AG08395 (cell line): Measurements from ENCODE around the gene SELENOV.
"Not testable (repeated sequence)": the region's sequence is repeated elsewhere in the genome, so short reads cannot be mapped to it uniquely, and the experiment has no call there.

ENCODE experiments used
- DNase-seq: peaks from one replicate; pipeline ENCODE4 v3.0.0; 2012; ENCODE audit warnings: mixed read lengths, low spot score

Gene SELENOV

GRCh38 chr19:39514840-39515550 lies at the start of gene SELENOV:
Gene SELENOV (plus strand): TSS chr19:39515139. CDS start chr19:39515213, 74 bp downstream.
- DNase-seq: no peak

GRCh38 chr19:39465956-39466747 lies 48.8 kb upstream of the SELENOV start:
- DNase-seq: no peak

- no peak for DNase-seq
These were observed 47.0 kb upstream of the SELENOV start for GRCh38 chr19:39467941-39468340.

GRCh38 chr19:39469036-39469435 lies 45.9 kb upstream of the SELENOV start:
- DNase-seq: no peak

GRCh38 chr19:39469567-39469966 lies 45.4 kb upstream of the SELENOV start:
- no peak for DNase-seq

- DNase-seq: no peak
These were observed 44.1 kb upstream of the SELENOV start for GRCh38 chr19:39470724-39471339.

- no peak for DNase-seq
These were observed 43.0 kb upstream of the SELENOV start for GRCh38 chr19:39471756-39472536.

- DNase-seq: no peak
These were observed 42.0 kb upstream of the SELENOV start for GRCh38 chr19:39472746-39473442.

GRCh38 chr19:39473443-39473960 lies 41.4 kb upstream of the SELENOV start:
- DNase-seq: no peak

- peak; percentile 59 for DNase-seq
These were observed 40.8 kb upstream of the SELENOV start for GRCh38 chr19:39474139-39474620.

- no peak for DNase-seq
These were observed 39.2 kb upstream of the SELENOV start for GRCh38 chr19:39475748-39476147.

- DNase-seq: not testable (repeated sequence)
These were observed 35.6 kb upstream of the SELENOV start for GRCh38 chr19:39479319-39479801.

GRCh38 chr19:39479916-39480315 lies 35.0 kb upstream of the SELENOV start:
- DNase-seq: no peak

- DNase-seq: peak; percentile 96
These were observed 34.4 kb upstream of the SELENOV start, which contains the start of gene TIMM50 for GRCh38 chr19:39480337-39481228. Gene TIMM50 (plus strand): TSS chr19:39480838. CDS start chr19:39480854, 16 bp downstream.

- no peak for DNase-seq
These were observed 33.8 kb upstream of the SELENOV start for GRCh38 chr19:39481229-39481545.

GRCh38 chr19:39481676-39482075 lies 33.3 kb upstream of the SELENOV start:
- no peak for DNase-seq

- no peak for DNase-seq
These were observed 31.8 kb upstream of the SELENOV start for GRCh38 chr19:39483141-39483540.

- DNase-seq: no peak
These were observed 25.2 kb upstream of the SELENOV start for GRCh38 chr19:39489756-39490155.

GRCh38 chr19:39492225-39492624 lies 22.7 kb upstream of the SELENOV start:
- DNase-seq: no peak

GRCh38 chr19:39492788-39493187 lies 22.2 kb upstream of the SELENOV start:
- DNase-seq: no peak
